Activated naive CD8-positive, alpha-beta T cell treated with anti-CD3 and anti-CD28 coated beads, Interleukin-2, amount 50 U/mL, for 24 hours (primary cell): ENCODE results near the gene DLGAP4.
"Not testable (repeated sequence)": the region's sequence is repeated elsewhere in the genome, so short reads cannot be mapped to it uniquely, and the experiment has no call there.

Experiments
- ATAC-seq: fragments of 150-1000 bp; cut with Tn5 transposase; one replicate; pipeline ENCODE4 v1.10.0; 2021
- DNase-seq: peaks from one replicate; pipeline ENCODE4 v3.0.0; 2021
- H3K27ac Mint-ChIP-seq: one replicate; pipeline ENCODE4 v1.8.0; 2021; ENCODE audit warnings: mild to moderate bottlenecking, mixed read lengths
- H3K27me3 Mint-ChIP-seq: one replicate; pipeline ENCODE4 v1.8.0; 2021; ENCODE audit warnings: mixed read lengths
- H3K36me3 Mint-ChIP-seq: one replicate; pipeline ENCODE4 v1.8.0; 2021; ENCODE audit warnings: low read depth, mixed read lengths
- H3K4me1 Mint-ChIP-seq: one replicate; pipeline ENCODE4 v1.8.0; 2021; ENCODE audit warnings: mixed read lengths
- H3K4me3 Mint-ChIP-seq: one replicate; pipeline ENCODE4 v1.8.0; 2021; ENCODE audit warnings: mild to moderate bottlenecking, moderate library complexity, mixed read lengths
- H3K9me3 Mint-ChIP-seq: one replicate; pipeline ENCODE4 v1.8.0; 2021; ENCODE audit warnings: mixed read lengths

Gene DLGAP4

DNA sequence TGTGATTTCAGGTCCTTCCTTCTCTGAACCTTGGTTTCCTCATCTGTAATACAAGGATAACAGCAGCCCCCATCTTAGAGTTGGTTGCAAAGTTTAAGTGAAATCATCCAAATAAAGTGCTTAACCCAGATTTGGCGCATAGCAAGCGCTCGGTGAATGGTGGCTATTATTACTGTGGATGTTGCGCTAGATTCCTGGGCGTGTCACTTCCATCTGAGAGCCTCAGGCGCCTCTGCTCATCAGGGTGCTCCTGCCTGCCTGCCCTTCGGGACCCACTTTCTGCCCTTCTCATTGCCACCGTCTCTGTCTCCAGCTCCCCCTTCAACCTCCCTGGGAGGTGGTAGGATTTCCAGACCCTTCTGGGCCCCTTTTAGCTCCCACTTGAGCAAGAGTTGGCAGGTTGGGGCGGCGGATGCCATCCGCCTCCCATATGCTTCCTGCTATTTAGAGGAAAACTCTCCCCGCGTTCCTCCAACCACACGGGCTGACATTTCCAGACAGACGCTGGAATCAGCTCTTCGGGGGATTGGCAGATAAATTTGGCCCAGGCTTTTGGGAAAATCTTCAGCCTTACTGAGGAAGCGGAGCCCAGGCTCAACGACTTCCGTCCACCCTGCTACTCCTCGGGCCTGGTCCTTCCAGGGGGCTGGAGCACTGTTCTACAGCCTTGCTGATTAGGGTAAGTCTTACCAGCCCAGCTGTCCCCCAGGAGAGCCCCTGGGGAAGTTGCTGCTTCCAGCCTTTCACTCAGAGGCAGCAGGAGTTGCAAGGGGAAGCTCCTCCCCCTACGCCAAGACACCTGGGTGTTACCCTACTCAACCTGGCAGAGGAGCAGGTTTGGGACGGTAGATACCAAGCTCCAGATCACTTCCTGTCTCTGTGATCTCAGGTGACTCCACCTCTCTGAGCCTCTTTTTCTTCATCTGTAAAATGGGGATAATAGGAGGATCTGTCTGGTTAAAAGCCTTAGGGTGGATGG lies 71.5 kb downstream of the DLGAP4 start:
- ATAC-seq (no peak), DNase-seq (no peak)
- Mint-ChIP-seq H3K36me3 (no peaks in the 10 kb centered on the region), H3K4me3 (no peak overlapping the region), H3K27ac (no peak overlapping the region), H3K4me1 (no peaks in the 10 kb centered on the region), H3K27me3 (peaks cover 22% of the 10 kb centered on the region), H3K9me3 (no peaks in the 10 kb centered on the region)

DNA sequence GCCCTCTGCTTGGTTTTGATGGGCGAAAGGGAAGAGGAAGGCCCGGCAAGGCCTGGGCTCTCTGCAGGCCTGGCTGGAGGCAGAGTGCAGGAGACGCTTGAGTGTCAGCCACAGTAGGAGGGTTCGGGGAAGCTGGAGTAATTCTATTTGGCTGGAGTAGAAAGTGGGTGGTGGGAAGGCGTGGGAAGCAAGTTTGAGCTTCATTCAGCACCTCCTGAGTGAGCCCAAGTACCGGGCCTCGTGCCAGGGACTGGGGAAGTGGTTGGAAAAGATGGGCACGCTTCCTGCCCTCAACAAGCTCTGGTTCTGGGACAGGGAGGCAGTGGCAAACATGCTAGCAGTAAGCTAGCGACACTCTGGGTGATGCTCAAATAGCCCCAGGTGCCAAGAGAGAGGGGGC lies 72.5 kb downstream of the DLGAP4 start:
- ATAC-seq (no peak), DNase-seq (no peak)
- Mint-ChIP-seq H3K27ac (no peak overlapping the region), H3K36me3 (no peaks in the 10 kb centered on the region), H3K4me1 (no peaks in the 10 kb centered on the region), H3K9me3 (no peaks in the 10 kb centered on the region), H3K4me3 (no peak overlapping the region), H3K27me3 (peaks cover 22% of the 10 kb centered on the region)

DNA sequence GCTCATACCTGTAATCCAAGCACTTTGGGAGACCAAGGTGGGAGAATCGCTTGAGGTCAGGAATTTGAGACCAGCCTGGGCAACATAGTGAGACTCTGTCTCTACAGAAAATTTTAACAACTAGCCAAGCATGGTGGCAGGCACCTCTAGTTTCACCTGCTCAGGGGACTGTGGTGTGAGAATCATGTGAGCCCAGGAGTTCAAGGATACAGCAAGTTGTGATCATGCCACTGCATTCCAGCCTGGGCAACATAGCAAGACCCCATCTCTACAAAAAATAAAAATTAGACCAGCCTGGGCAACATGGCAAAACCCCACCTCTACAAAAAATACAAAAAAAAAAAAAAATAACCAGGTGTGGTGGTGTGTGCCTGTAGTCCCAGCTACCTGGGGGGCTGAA lies 73.8 kb downstream of the DLGAP4 start:
- H3K9me3 Mint-ChIP-seq, DNase-seq, H3K27ac Mint-ChIP-seq, H3K36me3 Mint-ChIP-seq, H3K4me1 Mint-ChIP-seq, H3K4me3 Mint-ChIP-seq, ATAC-seq: not testable (repeated sequence)
- peaks cover 23% of the 10 kb centered on the region for H3K27me3 Mint-ChIP-seq

DNA sequence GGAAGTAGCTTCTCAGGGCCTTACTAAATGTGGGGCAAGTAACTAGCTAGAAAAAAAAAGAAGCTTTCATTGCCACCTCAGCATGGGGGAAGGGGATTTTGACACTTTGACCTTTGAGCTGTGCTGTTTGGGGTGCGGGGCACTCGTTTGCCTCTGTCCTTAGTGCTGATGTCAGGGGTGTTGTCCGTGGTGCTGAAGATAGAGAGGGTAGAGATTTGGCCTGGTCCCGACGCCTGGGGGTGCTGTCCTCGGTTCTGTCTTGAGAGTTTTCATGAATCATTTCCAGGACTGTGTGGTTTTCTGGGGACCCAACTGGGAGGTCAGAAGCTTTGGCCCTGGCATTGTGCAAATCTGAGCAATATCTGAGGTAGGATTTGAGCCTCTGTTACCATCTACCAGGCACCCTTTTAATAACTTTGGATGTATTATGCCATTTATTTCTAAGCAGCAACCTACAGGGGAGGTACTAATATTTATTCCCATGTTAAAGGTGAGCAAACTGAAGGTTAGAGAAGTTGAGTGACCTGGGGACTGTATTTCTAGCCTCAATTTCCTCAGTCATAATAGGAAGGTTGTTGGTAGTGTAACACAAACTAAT lies 78.0 kb downstream of the DLGAP4 start:
- Mint-ChIP-seq H3K27ac (no peak overlapping the region), H3K4me1 (no peaks in the 10 kb centered on the region), H3K9me3 (no peaks in the 10 kb centered on the region), H3K27me3 (peaks cover 10% of the 10 kb centered on the region), H3K4me3 (no peak overlapping the region), H3K36me3 (no peaks in the 10 kb centered on the region)
- DNase-seq (peak; percentile 49), ATAC-seq (no peak)

DNA sequence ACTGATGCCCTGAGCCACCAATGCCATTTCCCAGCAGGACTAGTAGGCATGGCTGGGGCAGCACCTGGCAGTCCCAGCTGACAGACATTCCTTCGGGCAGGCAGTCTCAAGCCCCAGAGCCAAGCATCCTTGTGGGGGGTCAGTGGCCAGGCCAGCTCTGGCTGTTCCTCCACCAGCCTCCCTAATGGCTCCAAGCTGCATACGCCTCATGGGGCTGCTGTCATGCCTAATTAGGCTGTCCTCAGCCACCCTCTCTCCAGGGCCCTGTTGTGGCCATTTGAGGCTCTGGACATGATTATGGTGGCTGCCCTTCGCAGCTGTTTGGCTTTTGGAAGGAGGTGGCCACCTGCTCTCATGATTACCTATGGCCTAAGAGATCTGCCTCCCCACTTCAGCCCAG lies 79.4 kb downstream of the DLGAP4 start:
- ATAC-seq = no peak
- Mint-ChIP-seq H3K27ac (no peak overlapping the region), H3K4me1 (no peaks in the 10 kb centered on the region), H3K27me3 (peaks cover 6% of the 10 kb centered on the region), H3K36me3 (no peaks in the 10 kb centered on the region), H3K9me3 (no peaks in the 10 kb centered on the region), H3K4me3 (no peak overlapping the region)
- DNase-seq = no peak

DNA sequence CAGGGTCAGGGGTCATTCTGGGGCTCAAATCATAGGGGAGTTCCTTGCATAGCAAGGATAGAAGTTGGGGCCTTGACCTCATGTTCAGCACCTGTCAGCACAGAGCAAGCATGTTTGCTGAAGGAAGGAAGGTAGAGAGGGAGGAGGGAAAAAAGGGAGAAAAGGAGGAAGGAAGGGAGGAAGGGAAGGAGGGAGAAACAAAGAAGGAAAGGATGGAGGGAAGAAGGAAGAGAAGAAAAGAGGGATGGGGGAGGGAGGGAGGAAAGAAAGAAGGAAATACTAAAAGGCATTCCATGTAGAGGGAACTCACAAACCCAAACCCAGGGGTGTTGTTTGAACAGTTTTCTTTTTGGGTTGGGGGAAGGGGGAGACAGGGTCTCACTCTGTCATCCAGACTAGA lies 80.1 kb downstream of the DLGAP4 start:
- Mint-ChIP-seq H3K9me3 (no peaks in the 10 kb centered on the region), H3K36me3 (no peaks in the 10 kb centered on the region), H3K27ac (no peak overlapping the region), H3K4me3 (no peak overlapping the region), H3K27me3 (peaks cover 10% of the 10 kb centered on the region), H3K4me1 (no peaks in the 10 kb centered on the region)
- no peak for DNase-seq
- ATAC-seq = no peak

DNA sequence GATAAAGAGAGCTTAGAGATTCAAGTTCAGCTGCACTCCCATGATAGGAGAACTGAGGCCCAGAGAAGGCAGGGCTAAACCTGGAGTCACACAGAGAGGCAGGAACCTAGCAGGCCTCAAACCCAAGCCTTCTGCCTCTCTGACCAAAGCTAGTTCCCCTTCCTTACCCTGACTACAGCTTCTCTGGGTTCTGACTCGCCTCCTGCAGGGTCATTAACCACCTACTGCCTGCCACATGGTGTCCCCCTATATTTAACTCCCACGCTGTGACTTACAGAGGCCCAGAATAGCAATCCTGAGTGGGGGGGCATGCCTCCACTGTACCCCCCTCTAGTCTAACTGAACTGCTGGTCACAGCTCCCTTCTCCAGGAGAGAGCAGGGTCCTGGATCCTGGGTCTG lies 84.1 kb downstream of the DLGAP4 start:
- Mint-ChIP-seq H3K4me3 (no peak overlapping the region), H3K9me3 (no peaks in the 10 kb centered on the region), H3K27me3 (peaks cover 10% of the 10 kb centered on the region), H3K36me3 (no peaks in the 10 kb centered on the region), H3K27ac (no peak overlapping the region), H3K4me1 (no peaks in the 10 kb centered on the region)
- ATAC-seq (no peak), DNase-seq (no peak)

DNA sequence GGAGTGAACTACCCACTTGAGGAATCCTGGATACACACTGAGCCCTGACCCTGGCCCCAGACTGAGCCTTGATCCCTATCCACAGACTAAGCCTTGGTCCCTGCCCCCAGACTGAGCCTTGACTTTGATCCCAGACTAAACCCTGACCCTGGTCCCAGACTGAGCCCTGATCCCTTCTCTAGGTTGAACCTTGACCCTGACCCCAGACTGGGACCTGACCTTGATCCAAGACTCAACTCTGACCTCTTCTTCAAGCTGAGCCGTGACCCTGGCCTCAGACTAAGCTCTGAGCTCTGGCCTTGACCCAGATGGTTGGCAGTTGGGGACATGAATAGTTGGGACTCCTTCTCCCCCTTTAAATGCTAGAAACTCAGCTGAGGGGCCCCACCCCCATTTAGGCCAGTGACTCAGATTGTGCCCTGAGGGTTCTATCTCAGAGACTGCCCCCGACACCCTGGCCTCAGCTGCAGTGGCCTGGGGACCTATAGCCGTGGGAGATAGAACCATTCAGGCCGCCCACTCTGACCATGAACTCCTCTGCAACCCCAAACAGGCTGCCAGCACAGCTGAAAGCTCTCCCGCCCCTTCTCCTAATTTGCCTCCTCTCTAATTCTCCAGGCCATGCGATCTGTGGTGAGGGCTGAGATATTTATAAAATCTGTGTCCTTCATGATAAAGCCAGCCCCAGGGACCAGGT lies 84.7 kb downstream of the DLGAP4 start:
- DNase-seq (no peak), ATAC-seq (no peak)
- Mint-ChIP-seq H3K4me1 (no peaks in the 10 kb centered on the region), H3K36me3 (no peaks in the 10 kb centered on the region), H3K9me3 (no peaks in the 10 kb centered on the region), H3K4me3 (no peak overlapping the region), H3K27ac (no peak overlapping the region), H3K27me3 (peaks cover 10% of the 10 kb centered on the region)

DNA sequence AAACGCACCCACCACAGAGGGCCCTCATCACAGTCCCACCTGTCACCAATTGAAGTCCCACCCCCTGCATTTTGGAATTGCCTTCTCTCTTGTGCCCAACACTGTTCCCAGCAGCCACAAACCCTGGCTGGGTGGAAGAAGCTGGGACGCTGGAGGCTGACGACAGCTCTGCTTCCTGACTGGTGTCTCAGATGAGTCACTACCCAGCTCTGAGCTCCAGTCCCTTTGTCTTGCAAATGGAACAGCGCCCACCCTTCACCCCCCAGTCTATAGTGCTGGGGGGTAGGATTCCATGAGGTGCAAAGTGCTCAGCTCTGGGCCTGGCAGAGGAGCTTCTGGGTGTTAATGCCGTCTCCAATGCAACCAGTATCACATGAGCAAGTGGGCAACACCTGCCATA lies 85.3 kb downstream of the DLGAP4 start:
- no peak overlapping the region for H3K27ac Mint-ChIP-seq
- H3K36me3 Mint-ChIP-seq = no peaks in the 10 kb centered on the region
- no peaks in the 10 kb centered on the region for H3K4me1 Mint-ChIP-seq
- H3K4me3 Mint-ChIP-seq = no peak overlapping the region
- H3K27me3 Mint-ChIP-seq = peaks cover 10% of the 10 kb centered on the region
- ATAC-seq (no peak), DNase-seq (no peak)
- H3K9me3 Mint-ChIP-seq = peaks cover 4% of the 10 kb centered on the region

DNA sequence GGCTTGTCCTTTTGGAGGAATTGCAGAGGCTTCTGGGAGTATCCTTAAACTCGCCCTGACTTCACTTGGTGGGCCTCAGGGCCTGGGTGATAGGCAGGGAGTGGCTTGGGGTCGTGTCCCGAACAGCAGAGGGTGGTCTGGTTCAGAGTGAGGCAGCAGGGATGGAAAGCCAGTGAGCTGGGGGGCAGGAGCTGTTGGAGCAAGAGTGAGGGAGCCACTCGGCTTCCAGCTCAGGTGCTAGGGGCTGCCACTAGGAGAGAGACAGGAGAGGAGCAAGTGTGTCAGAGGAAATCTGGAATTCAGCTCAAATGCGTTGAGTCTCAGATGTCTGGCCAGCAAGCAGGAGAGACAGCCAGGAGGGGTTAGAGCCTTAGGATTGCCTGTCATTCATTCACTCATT lies 85.8 kb downstream of the DLGAP4 start:
- ATAC-seq = no peak
- Mint-ChIP-seq H3K36me3 (no peaks in the 10 kb centered on the region), H3K27ac (no peak overlapping the region), H3K4me3 (no peak overlapping the region), H3K27me3 (peaks cover 10% of the 10 kb centered on the region), H3K4me1 (no peaks in the 10 kb centered on the region), H3K9me3 (peaks cover 5% of the 10 kb centered on the region)
- DNase-seq = no peak

DNA sequence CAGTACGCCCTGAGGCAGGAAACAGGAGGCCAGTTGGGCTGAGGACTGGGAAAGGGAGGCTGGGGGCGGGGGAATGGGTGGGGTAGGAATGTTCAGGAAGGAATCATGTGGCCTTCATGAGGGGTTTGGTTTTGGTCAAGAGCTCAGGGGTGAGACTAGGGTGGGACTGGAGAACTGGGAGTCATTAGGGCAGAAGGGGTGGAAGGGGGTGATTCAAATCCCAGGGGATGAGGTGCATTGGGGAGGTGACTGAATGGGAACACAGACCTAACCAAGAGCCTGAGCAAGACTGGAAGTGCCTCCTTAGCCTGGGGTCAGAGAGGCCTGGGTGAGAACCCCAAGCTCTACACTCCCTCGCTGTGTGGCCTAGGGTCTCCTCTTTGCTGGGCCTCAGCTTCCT lies 86.8 kb downstream of the DLGAP4 start:
- ATAC-seq = no peak
- H3K36me3 Mint-ChIP-seq = no peaks in the 10 kb centered on the region
- no peak overlapping the region for H3K4me3 Mint-ChIP-seq
- H3K27me3 Mint-ChIP-seq = peaks cover 10% of the 10 kb centered on the region
- peaks cover 5% of the 10 kb centered on the region for H3K9me3 Mint-ChIP-seq
- no peaks in the 10 kb centered on the region for H3K4me1 Mint-ChIP-seq
- DNase-seq = no peak
- no peak overlapping the region for H3K27ac Mint-ChIP-seq

DNA sequence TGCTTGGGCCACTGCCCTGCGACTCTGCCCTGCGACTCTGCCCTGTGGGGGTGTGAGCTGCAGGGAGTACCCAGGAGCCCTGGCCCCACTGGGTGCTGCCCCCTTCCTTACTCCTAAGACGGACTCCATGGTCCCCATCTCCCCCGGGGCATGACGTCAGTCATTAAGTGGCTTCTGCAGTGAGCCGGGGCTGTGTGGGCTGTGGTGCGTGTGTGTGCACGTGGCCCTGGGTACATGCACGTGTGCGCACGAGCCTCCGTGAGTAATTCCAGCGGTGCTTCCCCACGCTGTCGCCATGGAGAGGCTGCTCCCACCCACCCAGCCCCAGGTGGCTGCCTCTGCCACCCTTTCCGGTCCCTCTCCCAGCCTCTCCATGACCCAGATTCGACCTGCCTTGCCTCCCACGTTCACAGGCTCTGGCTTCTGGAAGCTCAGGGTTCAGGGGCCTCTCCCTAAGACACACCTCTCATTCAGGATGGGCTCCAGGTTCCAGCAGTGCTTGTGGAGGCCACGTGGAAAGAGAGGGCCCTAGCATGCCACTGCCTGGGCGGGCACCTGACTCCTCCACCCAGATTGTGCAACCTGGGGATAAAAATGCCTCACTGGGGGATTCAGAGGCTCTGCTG lies 88.3 kb downstream of the DLGAP4 start:
- H3K9me3 Mint-ChIP-seq = peaks cover 5% of the 10 kb centered on the region
- ATAC-seq = no peak
- no peak overlapping the region for H3K27ac Mint-ChIP-seq
- no peak for DNase-seq
- no peaks in the 10 kb centered on the region for H3K36me3 Mint-ChIP-seq
- no peaks in the 10 kb centered on the region for H3K4me1 Mint-ChIP-seq
- peaks cover 10% of the 10 kb centered on the region for H3K27me3 Mint-ChIP-seq
- H3K4me3 Mint-ChIP-seq = no peak overlapping the region

DNA sequence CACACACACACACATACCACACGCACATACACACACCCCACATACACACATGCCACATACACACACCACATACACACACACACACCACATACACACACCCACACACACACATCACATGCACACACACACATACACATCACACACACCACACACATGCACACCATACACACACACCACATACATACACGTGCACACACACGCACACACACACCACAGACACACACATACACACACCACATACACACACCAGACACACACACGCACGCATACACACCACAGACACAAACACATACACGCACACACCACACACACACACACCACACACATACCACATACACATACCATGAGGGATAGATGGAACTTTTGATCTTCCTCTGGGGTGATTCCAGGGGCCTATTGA lies 90.2 kb downstream of the DLGAP4 start:
- peaks cover 14% of the 10 kb centered on the region for H3K27me3 Mint-ChIP-seq
- peaks cover 5% of the 10 kb centered on the region for H3K9me3 Mint-ChIP-seq
- no peak for DNase-seq
- ATAC-seq = no peak
- no peak overlapping the region for H3K27ac Mint-ChIP-seq
- no peaks in the 10 kb centered on the region for H3K36me3 Mint-ChIP-seq
- H3K4me3 Mint-ChIP-seq = no peak overlapping the region
- H3K4me1 Mint-ChIP-seq = no peaks in the 10 kb centered on the region

DNA sequence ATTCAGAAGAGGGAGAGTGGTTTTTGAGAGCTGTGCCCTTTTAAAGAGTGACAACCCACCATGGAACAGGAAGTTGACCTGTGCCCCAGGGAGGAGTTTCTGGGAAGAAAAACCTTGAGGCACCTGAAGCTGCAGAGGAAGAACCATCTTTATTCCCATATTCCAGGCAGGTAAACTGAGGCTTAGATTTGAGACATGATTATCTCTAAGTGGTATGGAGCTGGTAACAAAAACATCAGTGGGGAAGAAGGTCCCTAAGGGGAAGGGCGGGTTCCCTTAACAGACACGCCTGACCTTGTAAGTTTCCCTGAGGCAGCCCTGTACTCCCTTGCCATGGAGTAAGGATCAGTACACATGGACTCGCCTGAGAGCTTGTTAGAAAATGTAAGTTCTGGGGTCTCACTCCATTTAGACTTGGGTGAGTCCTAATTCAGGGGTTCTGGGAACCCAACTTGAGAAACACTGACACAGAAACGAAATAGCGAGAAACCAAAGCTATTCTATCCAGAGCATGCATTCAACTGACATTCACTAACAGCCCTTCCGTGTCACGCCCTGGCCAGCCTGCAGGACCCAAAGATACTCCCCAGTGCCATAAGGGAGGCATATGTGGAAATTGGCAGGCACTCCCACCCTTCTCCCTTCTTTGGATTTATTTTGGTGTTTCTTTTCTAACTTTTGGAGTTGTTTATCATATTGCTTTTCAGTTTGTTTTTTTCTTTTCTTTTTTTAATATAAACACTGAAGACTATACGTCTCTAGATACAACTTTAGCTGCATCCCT lies 90.9 kb downstream of the DLGAP4 start:
- Mint-ChIP-seq H3K36me3 (no peaks in the 10 kb centered on the region), H3K4me1 (no peaks in the 10 kb centered on the region), H3K9me3 (peaks cover 5% of the 10 kb centered on the region), H3K4me3 (no peak overlapping the region), H3K27ac (no peak overlapping the region), H3K27me3 (peaks cover 17% of the 10 kb centered on the region)
- no peak for ATAC-seq
- DNase-seq = no peak
